GM23248 (cell line): ENCODE data around the gene KLC1.

ENCODE experiments used
- EZH2 ChIP-seq: fragments of 200-600 bp; sonication (generic); IDR thresholded peaks from 2 replicates; pipeline ENCODE4 v1.6.1; 2018; ENCODE audit warnings: antibody characterized with exemption, mild to moderate bottlenecking; ENCODE audit not compliant: insufficient read depth, poor library complexity, severe bottlenecking
- EZH2phosphoT487 ChIP-seq: fragments of 200-600 bp; sonication (generic); IDR thresholded peaks from 2 replicates; pipeline ENCODE4 v1.6.1; 2018; ENCODE audit warnings: antibody characterized with exemption, moderate library complexity, mild to moderate bottlenecking, low read depth; ENCODE audit not compliant: insufficient read depth

- TF ChIP-seq EZH2phosphoT487 (no peak), EZH2 (no peak)
Measured at GRCh38 chr14:103749452-103749851, 120.4 kb downstream of the KLC1 start.
